Stimulated activated CD4-positive, alpha-beta T cell treated with anti-CD3 and anti-CD28 coated beads, Interleukin-12 subunit alpha, Interleukin-12 subunit beta, amount 100 ng/mL, for 24 hours (primary cell): ENCODE results near the gene ZDHHC11.
A peak's percentile ranks its signal among the peaks of the same experiment; 100 is the strongest.

Experiments
- DNase-seq, 2 experiments: peaks; one replicate each; pipeline ENCODE4 v3.0.0-alpha.2; 2020; ENCODE audit warnings: low read depth in 2 of 2

ZDHHC11 gene, protein sequence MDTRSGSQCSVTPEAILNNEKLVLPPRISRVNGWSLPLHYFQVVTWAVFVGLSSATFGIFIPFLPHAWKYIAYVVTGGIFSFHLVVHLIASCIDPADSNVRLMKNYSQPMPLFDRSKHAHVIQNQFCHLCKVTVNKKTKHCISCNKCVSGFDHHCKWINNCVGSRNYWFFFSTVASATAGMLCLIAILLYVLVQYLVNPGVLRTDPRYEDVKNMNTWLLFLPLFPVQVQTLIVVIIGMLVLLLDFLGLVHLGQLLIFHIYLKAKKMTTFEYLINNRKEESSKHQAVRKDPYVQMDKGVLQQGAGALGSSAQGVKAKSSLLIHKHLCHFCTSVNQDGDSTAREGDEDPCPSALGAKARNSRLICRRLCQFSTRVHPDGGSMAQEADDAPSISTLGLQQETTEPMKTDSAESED

DNA sequence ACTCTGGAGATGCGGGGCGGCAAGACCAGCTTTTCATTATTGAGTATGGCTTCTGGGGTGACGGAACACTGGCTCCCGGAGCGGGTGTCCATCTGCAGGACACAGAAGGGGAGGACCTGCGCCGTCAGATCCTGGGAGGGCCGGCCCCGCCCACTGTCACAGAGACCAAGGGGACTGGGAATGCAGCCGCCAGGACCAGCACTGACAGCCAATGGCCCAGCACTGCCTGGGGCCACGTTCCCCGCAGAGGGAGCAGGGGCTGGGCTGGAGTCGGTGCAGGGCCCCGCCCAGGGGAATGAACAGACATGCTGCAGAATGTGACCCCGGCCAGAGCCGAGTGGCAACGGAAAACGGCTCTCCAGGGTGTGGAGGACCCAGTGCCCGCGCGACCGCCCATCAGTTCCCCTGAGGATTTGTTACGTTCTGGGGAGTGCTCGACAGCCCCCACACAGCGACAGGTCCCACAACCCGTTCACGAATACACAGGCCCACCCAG lies at the start of gene ZDHHC11:
Gene ZDHHC11 (minus strand): TSS at position 476 of the 496 bp plus-strand sequence. CDS start 384 bp downstream, at position 92.
- DNase-seq, result no peak

DNA sequence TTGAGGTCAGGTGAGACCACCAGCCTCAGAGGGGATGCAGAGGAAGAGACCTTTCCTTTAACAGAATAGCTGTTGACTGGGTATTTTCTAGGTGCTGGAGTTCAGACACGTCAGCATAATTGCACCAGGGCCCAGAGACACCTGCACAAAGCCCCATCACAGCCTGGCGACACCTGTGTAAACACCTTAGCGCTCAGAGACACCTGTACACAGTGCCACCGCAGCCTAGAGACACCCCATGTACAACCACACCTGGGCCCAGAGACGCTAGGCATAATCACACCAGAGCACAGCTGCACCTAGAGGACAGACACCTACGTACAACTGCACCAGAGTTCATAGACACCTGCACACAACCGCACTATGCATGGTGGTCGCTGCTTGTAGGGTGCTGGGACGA lies 42.9 kb upstream of the ZDHHC11 start:
- DNase-seq, result no peak

DNA sequence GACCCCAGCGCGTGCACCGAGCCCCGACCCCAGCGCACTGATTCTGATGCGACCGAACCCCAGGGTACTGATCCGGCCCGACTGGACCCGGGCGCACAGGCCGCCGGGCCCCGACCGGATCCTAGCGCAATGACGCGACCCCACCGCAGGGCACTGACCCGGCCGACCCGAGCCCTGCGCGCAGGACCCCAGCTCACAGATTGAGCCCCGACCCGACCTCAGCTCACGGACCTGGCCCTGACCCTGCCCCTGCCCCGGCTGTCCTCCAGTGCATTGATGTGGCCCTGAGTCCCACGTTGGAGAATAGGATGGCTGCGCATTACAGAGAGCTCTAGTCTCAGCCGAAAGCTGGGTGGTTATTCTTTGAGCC lies 42.3 kb upstream of the ZDHHC11 start:
- DNase-seq, result no peak

DNA sequence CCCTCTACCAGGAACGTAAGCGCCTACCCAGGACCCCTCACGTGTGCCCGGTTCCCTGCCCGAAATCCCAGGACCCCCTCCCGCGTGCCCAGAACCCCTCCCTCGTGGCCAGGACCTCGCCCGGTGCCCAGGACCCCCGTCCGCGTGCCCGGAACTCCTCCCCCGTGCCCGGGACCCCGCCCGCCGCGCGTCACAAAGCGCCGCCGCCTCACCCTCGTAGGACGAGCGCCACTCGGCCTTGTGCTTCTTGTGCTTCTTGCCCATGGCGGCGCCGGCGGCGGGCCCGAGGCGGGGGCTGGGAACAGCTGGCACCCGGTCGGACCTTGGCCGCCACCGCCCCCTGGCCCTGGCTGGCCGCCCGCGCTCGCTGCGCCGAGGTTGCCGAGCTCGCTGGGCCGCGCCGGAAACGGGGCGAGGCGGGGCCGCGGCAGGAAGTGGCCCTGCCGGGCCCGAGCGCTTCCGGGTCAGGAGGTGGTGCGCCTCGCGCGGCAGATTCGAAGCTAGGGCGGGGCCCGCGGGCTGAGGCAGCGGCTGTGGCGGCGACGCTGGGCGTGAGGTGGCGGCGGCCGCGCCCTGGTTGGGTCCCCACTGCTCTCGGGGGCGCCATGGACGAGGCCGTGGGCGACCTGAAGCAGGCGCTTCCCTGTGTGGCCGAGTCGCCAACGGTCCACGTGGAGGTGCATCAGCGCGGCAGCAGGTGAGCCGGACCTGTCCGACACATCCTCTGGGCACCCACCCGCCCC lies 41.8 kb upstream of the ZDHHC11 start, which contains the start of the genes BRD9 and TRIP13:
Gene BRD9 (minus strand): TSS at position 408 of the 743 bp plus-strand sequence. CDS start 144 bp downstream, at position 264.
Gene TRIP13 (plus strand): TSS at position 491 of the 743 bp plus-strand sequence. CDS start 115 bp downstream, at position 606.
- peak; percentile 72 to 77 for DNase-seq

DNA sequence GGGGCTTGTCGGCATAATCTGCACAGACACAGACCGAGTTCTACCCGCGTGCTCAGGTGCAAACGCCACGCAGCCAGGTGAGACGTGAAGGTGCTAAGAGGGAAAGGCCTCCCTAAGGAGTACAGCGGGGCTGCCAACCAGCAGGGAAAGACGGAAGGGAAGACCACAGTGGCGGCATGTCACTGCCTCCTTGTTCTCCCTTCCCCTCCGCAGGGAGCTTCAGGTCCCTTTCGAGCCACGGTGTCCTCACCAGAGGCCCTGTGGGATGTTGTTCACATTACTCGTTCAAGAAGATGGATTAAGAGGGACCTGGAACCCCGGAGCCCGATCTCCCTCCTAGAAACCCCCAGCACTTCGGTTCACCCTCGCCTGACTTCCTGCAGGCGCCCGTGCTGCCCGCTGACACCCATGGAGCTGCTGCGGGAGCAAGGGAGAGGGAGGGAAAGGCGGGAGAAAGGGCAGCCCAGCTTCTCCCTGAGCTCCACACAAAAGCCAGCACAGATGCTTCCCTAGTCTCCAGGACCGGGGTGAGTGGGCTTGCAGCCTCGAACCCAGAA lies 41.1 kb upstream of the ZDHHC11 start:
- DNase-seq, result no peak

DNA sequence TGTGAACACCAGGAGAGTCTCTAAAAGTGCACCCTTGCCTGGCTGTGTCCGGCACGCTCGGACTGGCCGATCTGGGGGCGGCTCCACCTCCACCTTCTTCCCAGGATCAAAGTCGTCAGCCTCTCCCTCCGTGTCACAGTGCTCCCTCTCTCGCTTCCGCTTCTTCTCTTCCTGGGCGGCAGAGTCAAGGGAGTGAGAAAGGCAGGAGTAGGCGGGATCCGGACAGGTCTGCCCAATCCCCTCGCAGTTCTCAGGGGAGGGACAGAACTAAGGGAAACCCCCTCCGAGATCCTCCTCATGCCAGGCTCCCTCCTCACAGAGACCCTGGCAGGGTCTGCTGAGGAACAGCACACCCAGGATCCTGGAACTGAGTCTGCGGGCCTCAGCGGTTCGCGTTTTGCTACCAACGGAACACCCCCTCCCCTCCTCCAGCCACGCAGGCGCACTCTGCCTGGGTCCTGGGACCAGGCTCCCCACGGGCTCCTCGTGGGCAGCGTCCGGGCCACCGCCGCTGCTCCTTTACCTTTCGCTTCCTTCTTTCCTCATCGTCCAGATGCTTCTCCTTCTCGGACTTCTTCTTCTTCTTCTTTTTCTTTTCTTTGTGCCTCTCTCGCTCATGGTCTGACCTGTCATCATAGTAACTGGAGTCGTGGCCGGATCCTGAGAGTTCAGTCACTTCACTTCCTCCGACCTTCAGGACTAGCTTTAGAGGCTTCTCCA lies 40.5 kb upstream of the ZDHHC11 start:
- no peak for DNase-seq

DNA sequence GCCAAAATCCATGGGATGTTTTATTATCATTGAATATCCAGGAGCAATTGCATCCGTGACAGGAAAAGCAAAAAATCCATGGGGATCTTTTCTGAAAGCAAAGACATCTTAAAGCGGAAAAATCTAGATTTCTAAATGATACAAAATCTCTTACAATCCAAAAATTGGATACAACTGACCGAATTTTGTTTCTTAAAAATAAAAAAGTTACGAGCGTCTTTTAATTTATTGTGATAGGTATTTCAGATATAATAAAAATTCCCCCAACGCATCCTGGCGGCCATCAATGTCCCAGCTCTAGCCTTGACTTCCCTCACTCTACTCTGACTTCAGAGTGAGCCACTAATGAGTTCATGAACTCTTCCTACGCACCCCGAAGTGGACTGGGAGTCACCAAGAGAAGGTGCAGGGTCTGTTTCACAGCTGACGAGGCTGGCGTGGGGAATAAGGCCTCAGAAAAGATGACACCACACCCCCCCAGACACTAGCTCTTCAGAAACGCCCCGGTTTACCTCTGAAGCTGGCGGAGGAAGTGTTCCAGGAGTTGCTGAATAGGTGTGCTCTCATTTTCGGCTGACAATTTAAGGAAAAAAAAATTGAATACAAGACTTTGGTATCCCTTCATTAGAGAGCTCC lies 38.4 kb upstream of the ZDHHC11 start:
- no peak for DNase-seq

DNA sequence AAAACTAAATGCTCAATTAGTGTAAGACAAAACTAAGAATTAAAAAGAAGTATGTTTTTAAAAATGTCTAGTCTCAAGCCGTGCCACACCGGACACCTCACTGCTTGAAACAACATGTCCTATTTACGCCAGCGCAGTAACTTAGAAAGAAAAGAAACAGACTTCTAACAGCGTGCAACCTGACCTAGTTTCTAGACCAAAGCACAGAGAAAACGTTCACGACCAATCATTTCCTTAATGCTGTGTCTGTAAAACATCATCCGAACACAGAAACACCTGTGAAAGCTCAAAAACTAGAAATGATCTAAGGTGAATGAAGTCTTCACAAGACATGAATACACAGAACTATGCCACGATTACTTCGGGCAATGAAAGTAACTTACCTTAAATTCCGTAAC lies 37.9 kb upstream of the ZDHHC11 start:
- DNase-seq, result no peak

DNA sequence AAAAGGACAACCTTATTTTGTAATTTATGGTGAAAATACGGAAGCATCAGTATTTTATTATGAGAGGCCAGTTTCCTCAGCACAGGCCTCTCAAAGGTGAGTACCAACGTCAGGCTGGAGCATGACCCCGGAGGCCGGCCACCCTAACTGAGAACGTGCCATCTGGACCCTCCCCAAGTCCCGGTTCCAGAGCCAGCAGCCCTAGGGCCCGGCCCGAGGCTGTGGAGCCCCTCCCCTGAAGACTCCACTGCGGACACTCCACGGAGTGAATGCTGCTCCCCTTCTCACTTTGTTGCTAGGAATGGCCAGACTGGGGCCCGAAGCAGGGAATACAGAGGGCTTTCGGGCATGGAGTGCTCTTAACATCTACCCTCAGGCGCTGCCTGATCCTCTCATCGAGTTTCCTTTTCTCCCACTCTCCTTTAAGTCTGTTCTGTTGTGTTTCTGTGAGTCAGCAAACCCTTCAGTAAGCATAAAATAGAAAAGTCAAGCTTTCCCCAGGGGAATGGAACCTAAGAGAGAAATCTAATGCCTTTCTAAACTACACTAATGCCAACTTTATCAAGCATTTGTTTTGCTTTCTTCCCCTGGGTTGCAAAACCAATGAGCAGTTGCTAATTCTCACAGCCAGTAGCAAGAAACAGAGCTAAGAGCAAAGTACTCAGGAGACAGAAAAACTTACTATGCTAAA lies 37.3 kb upstream of the ZDHHC11 start:
- no peak for DNase-seq

DNA sequence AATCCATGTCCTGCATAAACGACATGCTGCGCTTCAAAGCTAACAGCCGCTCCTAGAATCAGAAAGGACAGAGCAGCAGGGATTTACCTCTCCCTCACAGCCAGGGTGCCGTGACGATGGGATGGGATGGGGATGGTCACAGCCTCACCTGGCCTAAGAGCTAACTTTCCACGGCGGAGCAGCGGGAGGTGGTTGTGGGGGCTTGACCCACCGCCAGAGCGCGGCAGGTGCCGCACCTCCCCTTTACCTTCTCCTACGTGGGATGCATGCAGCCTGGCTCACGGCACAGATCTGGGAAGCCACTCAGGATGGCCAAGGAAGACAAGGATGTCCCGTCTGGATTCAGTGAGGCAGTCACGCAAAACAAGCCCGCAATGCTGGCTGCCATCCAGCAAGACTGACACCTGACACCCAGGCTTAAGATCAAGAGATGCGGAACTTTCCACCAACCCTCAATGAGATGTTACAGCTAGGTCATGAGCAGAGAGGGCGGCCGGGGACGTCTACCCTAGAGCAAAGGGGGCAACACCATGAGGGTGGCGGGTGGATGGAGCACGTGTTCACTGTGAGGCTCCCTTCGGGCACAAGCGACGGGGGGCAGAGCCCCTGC lies 36.0 kb upstream of the ZDHHC11 start:
- no peak for DNase-seq

DNA sequence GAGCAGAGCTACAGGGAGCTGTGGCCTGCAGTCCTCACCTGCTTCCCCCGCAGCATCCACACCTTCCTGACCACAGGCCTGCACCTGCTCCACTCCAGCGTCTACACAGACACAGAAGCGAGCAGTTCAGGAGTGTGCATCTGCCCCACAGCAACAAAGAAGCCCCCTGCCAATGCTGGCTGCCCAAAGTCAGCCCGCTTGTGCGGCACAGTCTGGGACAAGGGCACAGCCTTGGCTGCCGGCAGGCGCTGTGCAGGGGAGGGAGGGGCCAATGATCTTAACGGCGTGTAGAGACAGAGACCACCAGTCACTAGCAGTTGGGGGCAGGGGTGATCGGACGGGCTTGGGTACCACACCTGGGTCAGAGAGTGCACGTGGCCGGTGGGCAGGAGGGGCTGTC lies 35.2 kb upstream of the ZDHHC11 start:
- DNase-seq, result no peak

DNA sequence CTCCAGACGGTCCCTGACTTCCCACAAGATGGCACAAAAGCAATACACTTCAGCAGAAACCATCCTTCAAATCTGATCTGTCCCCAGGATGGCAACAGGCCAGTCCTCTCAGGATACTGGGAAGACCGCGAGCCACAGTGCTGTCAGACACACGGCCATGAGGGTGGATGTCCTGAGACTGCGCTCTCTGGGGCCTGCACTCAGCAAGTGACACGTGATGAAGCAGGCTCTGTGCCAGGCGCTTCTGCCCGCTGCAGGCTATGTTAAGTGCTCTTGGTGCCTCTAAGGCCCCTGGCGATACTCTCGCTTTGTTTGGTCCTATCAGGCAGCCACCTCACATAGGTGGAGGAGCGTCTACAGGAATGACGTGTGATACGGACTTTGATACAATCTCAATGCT lies 34.7 kb upstream of the ZDHHC11 start:
- no peak for DNase-seq

DNA sequence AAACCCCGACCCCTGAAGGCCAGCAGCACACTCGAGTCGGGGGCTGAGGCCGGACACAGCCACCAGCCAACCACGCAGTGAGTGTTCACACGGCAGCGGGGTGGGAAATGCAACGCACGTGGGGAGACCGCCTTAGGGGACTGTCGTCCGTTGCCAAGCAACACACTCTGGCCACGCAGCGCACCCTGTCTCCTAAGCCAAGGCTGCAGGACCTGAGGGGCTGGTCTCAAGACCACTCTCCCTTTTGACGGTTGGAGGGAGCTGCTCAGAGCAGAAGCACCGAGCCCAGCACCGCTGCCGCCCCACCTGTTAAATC lies 34.3 kb upstream of the ZDHHC11 start:
- no peak for DNase-seq

DNA sequence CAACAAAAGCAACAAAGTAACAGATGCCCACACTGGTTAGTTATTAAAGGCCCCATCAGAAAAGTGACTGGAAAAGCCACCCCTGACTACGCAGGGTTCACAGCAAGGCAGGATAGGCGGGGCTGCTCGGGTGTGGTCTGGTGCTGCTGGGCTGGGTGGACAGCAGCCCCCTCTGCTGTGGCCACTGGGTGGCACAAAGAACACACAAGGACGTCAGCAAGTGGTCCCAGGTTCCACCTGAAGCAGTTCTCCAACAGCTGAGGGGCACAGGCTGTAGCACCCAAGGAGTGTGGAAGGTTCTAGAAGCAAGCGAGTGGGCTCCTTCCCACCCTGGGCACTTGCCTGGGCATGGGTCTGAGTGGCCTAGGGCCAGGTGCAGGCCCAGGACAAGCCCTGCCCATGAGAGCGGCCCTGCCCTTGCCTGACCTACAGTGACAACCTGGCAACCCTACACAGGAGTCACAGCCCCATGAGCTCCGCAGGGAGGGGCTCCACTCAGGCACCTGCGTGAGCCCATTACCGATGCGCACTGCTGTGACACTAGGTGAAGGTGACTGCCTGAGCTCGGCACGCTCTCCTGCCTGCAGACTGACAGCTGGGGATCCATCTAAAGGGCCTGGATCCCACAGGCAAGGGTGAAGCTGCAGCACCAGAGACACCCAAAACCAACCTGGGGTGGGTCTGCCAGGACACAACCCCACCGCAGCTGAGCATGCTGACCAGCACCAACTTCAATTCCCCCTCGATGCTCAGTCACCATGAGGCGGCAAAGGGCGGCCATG lies 33.8 kb upstream of the ZDHHC11 start:
- DNase-seq, result no peak

DNA sequence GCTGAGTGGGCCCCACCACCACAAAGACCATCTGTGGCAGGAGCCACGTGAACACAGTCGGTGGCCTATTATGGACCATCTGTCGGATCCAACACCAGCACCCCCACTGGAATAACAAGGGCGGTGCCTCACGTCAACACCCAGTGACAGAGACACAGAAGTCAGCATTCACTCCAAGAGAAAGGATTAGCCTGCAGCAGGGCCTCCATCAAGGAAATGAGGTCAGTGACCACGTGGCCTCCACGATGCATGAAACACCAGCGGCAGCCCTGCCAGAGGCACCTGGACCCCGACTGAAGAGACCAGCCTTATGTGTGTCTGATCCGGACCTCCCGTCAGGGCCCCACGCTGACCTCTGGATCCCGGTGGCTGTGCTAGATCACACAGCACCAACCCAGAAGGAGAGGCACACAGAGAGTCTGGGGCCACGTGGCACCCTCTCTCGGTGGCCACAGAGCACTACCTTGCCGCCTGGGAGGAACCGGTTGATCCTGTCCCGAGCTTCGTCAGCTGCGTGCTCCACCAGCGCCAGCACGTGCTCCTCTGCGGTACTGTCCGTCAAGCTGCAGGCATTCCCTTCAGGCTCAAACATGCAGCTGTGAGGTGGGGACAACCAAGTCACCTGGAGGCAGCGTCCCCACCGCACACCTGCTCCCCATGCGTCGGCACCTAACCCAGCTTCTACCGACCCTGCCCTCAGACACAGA lies 32.8 kb upstream of the ZDHHC11 start:
- no peak for DNase-seq

DNA sequence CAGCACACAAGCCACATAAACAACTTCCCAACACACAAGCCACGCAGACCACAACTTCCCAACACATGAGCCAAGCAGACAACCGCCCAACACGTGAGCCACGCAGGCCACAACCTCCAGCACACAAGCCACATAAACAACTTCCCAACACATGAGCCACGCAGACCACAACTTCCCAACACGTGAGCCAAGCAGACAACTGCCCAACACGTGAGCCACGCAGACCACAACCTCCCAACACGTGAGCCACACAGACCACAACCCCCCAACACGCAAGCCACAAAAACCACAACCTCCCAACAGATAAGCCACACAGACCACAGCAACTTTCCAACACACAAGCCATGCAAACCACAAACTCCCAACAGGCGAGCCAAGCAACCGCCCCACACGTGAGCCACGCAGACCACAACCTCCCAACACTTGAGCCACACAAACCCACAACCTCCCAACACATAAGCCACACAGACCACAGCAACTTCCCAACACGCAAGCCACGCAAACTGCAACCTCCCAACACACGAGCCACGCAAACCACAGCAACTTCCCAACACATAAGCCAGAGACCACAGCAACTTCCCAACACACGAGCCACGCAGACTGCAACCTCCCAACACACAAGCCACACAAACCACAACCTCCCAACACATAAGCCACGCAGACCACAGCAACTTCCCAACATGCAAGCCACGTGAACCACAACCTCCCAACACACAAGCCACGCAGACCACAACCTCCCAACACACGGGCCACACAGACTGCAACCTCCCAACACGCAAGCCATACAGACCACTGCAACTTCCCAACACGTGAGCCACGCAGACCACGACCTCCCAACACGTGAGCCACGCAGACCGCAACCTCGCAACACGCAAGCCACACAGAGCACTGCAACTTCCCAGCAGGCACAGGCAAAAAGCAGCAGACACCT lies 31.7 kb upstream of the ZDHHC11 start:
- DNase-seq, result no peak

DNA sequence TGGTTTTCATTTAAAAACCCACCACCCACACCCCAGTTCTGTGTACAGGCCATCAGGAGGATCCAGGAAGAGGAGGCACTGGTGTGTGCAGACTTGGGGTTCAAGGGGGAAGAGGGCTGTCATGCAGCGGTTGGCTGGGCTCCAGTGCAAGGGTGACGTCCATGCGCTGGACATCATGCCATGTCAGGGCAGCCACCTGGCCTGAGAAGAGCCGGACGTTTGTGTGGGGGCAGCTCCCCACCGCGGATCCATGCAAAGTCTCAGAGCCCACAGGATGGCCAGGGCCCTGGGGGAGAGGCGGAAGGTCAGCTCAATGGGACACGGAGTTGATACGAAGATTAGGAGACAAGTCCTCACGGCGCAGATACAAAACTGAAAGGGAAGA lies 30.8 kb upstream of the ZDHHC11 start:
- no peak for DNase-seq
